HG03108 (cell line): Measurements from ENCODE around the gene VWA8.

Experiments
- ATAC-seq: cut with Tn5 transposase; IDR thresholded peaks from one replicate; pipeline ENCODE4 v1.9.1; 2021; ENCODE audit warnings: moderate library complexity; ENCODE audit not compliant: unreplicated experiment

VWA8 gene

GRCh38 chr13:41960637-41961465 is at the start of gene VWA8:
TSS of gene VWA8 (minus strand) at chr13:41961109. CDS start at chr13:41961015, 94 bp downstream.
- peak; percentile 78 for ATAC-seq

GRCh38 chr13:42009057-42009456 is 48.1 kb upstream of the VWA8 start:
- no peak for ATAC-seq

DNA sequence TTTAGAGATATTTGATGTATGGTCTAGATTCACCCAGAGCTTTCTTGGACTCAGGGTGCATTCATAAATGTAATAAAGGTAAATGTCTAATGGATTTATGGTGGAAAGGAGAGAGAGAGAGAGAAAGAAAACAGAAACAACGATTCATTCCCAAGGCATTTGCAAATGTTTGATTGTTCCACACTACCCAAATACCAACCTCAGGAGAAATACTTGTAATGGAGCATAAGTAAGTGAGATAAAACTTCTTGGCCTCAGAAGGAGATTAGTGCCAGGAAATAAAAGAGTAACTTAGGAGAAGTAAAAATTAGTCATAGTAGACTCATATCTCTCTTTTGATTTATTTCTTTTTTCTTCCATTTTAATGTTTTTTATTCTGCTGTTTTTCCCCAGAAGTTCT is 46.9 kb upstream of the VWA8 start:
- ATAC-seq = no peak

DNA sequence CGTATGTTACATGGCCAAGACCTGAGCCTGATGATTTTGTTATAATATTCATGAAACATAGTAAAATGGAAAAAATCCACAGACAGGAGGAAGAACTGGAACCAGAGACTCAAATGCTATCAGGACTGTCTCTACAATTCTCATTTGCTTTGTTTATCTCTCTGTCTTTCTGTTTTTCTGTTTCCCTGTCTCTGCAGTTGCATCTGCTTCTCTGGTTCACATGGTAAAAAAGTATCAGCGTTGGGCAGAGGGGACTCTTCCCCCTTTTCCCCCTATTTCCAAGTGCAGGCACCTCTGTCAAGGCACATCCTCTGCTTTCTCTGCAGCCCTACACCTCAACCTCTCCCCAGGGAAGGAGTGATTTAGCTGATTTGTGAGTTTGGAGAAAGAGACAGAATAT is 41.2 kb upstream of the VWA8 start:
- no peak for ATAC-seq

- ATAC-seq = no peak
Observed at GRCh38 chr13:42001580-42001979, 40.7 kb upstream of the VWA8 start.

GRCh38 chr13:42000846-42001245 is 39.9 kb upstream of the VWA8 start:
- ATAC-seq = no peak

DNA sequence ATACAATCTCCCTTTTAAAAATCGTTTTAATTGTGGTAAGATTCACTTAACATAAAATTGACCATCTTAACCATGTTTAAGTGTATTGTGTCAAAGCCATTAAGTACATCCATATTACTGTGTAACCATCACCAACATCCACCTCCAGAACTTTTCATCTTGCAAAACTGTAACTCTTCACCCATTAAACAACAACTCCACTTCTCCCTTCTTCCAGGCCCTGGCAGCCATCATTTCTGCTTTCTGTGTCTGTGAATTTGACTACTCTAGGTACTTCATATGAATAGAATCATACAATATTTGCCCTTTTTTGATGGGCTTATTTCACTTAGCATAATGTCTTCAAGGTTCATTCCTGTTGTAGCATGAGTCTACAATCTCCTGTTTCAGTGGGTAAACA is 36.5 kb upstream of the VWA8 start:
- ATAC-seq = no peak

GRCh38 chr13:41995946-41996345 is 35.0 kb upstream of the VWA8 start:
- no peak for ATAC-seq

- no peak for ATAC-seq
Observed at GRCh38 chr13:41995336-41995735, 34.4 kb upstream of the VWA8 start.

DNA sequence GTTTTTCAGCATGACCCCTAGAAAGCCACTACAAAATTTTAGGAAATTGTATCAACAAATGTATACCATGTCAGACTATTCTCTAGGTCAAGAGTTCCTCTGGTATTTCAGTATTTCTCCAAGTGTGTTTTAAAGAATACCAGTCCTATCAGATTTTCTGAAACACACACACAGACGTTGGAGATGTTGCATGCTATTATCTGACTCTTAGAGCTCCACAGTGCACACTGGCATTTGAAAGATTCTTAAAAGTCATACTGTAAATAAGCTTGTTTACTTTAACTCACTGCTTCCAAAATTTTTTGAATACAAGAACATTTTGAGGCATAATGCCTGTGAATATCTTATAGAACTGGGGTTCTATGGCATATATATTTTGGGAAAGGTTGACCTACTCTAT is 33.8 kb upstream of the VWA8 start:
- no peak for ATAC-seq

DNA sequence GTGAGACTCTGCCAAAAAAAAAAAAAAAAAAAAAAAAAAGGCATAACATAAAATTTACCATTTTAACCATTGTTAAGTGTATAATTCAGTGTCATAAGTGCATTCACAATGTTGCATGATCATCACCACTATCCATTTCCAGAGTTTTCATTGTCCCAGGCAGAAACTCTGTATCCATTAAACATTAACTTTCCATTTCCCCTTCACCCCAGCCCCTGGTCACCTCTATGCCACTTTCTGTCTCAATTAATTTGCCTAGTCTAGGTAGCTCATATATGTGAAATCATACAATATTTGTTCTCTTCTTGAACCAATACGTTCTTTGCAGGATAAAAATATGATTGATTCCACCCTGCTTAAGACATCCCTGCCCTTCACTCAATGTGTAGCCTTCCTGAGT is 31.0 kb upstream of the VWA8 start:
- ATAC-seq = no peak

DNA sequence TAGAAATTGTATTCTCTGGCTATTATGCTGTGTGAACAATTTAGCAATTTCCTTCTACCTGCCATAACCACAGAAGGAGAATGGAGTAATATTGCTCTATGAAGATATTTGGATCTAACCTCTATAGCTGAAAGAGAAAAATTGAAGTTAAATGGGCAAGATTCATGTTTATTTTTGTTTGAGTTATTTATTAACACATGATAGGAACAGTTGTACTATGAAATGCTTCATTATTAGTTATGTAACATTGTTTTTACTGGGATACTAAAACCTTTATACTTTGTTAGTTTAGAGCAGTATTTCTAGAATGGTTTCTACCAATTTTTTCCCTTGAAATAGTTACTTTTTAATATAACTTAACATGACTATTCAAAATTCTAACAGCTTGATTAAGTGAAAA is 27.3 kb upstream of the VWA8 start:
- ATAC-seq = no peak

DNA sequence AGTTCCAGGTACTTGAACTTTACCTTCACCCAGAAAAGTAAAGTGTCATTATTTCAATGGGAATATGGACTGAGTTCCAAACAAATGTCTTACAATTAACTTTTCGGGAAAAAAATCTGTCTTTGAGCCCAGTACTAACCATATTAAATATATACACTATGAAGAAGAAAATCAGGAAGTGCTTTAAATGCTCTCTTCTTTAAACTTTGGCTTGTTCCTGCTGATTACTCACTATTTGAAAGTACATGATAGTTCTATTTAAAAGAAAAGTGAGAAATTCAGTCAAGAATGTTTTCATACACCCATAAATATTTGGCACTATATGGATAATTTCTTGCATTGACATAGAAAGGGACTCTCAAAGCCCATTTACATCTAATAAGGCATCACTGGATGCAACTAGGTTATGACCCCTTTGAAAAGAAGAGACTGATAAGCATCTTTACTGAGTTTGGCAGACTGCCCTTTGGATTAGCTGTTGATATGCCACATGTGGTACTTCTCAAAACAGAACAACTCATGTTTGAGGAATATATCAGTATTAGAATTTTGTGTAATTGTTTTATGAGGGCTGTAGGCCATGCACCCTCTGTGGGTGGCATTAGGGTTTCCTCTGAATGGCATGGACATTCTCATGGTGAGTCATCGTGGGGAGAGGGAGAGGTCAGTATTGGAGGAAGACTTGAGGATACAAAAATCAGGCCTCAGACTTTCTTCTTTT is 25.0 kb upstream of the VWA8 start:
- ATAC-seq = no peak

DNA sequence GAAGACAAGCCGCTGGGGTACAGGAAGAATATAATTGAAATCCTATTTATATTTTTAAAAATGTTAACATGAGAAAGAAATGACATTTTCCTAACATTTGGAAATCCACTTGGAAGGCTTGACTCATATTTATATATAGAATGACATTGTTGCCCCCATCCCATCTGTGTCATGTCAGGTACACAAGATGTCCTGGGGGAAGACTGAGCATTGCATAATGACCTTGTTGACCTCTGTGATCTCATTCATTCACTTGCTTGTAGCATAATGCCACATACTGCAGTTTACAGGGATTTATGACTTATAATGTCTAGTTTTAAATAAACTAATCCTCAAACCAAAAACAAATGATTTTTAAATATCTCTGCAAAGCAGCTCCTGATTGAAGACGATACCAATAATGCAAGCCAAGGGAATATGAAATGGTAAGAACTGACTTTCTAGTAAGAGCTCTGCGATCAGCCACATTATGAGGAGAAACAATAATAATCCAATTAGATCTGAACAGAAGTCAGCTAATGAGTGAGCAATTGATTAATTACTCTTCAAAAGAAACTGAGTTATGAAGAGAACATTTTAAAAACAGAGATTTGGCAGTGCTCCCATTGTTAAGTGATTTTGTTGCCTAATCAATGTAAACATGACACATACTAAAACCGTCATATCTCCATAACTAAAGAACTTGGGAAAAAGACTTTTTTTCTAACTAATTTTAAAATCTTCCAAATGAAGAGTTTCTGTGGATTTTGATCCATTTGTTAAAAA is 21.2 kb upstream of the VWA8 start:
- no peak for ATAC-seq

DNA sequence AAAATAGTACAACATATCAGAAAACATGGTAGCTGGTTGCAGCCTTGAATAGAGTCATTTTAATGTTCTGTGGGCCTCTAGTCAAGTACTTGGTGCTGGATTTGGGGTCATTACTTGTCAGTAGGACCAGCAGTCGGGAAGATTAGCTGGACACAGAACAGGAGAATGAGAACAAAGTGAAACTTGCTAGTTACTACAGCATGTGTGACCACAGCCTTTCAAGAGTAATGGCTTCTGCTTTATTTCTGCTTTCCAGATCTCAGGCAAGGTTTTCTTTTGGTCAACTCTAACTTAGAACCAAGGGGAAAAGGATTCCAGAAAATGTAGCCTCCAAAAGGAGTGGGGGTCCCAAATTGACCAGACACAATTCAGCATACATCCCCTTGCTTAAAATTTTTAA is 17.1 kb upstream of the VWA8 start:
- ATAC-seq = no peak

DNA sequence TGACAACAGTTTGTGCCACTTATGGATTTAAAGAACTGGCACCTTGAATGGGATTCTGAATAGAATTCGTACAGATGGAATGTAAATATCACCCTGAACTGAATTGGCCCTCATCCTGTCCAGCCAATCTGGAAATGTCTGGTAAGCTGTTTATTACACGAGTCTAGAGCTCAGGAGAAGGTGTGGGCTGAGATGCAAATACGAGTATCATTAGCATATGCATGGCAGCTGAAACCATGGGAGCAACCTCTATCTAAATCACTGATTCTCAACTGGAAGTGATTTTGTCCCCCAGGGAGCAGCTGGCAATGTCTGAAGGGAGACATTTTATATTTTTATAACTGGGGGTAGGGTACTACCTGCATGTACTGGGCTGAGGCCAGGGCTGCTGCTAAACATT is 15.6 kb upstream of the VWA8 start:
- no peak for ATAC-seq

GRCh38 chr13:41974262-41974900 is 13.5 kb upstream of the VWA8 start:
- no peak for ATAC-seq

DNA sequence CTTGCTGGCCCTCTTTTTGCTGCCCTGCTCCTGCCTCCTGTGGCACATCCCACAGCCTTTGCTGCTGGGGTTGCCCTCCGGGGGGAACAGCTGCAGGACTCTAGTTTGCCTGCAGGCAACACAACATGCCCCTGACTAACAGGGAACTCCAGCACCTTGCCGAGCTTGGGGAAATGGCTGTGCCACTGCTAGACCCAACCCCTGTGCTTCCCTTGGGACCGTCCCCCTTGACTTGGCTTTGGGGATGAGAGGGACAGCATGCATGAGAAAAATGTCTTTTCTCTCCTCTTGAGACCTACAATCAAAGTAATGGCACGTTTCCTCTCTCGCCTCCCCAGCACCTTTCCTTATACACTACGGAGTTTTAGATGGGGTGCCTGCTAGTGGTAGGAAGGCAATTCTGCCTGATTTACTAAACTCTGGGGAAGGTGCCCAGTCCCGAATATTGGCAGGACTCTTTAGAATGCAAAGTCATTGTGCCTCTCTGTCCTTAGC is 12.4 kb upstream of the VWA8 start:
- ATAC-seq = no peak

DNA sequence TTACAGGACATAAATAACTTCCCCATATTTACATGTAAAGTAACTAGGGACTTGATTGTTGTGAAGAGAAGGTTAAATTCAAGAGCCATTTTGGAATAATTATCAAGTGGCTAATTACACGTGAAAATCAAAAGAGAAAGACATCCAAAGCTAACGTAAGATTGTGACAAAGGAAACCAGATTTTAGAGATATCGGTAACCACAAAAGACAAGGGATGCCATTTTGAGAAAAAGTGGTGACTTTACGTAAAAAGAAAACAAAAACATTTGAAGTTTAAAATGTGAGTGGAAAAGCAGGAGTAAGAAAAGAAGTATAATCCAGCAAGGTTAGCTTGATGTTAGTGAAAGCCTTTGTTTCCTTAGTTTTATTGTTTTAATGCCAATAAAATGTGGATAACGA is 10.9 kb upstream of the VWA8 start:
- no peak for ATAC-seq

- no peak for ATAC-seq
Observed at GRCh38 chr13:41970918-41971317, 10.0 kb upstream of the VWA8 start.

DNA sequence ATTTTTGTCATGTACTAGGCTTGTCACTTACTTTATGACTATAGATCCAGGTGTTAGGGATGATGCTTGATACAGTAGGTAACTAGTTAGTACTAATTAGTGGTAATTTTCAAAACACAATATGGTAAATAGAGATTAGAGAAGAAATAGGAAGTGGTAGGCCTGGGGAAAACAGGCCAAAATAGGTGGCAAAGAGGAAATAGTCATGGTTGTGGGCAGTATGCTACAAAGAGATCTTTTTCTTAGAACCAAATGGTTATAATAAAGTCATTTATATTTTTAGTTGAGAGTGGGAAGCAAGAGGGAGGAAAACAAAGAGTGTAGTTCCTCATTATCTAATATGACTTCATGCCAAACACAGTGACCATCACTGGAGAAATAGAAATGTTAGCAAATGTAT is 9.1 kb upstream of the VWA8 start:
- ATAC-seq = no peak
